ENCODE results near the gene AKT1. TPM values are rescaled to one million over a fixed set of nuclear protein-coding genes. Genes with fewer than 3 reads are reported as not detected.
A peak's percentile ranks its signal among the peaks of the same experiment; 100 is the strongest.
"Not testable (repeated sequence)": the region's sequence is repeated elsewhere in the genome, so short reads cannot be mapped to it uniquely, and the experiment has no call there.

AKT1 gene
- total RNA-seq, 1 experiment from 2014 or later, result 123 TPM

GRCh38 chr14:104731320-104732294 is 63.9 kb downstream of the AKT1 start:
- ChIA-PET CTCF (no interaction called here), POLR2A (ENCODE audit: low non-redundant PET) (no interaction called here)
- Histone ChIP-seq H3K4me3 (ENCODE audit: low read depth, low read length, poor library complexity, severe bottlenecking) (no peak overlapping the region), H3K27me3 (replicated peaks; ENCODE audit: insufficient read depth, low read depth, low read length, poor library complexity) (no peaks in the 10 kb centered on the region), H3K9me3 (ENCODE audit: low read depth, low read length, poor library complexity, severe bottlenecking) (no peaks in the 10 kb centered on the region), H3K27ac (ENCODE audit: low read depth, low read length, poor library complexity, severe bottlenecking) (no peak overlapping the region), H3K4me1 (ENCODE audit: insufficient read depth, low read length, poor library complexity, severe bottlenecking) (no peaks in the 10 kb centered on the region), H3K36me3 (ENCODE audit: insufficient read depth, low read length, poor library complexity, severe bottlenecking) (no peaks in the 10 kb centered on the region)
- DNase-seq (ENCODE audit: low spot score), result no peak
- TF ChIP-seq CTCF (conservative IDR thresholded peaks at IDR 0.05; ENCODE audit: low read depth, low read length) (peak; percentile 48), EZH2 (IDR thresholded peaks at IDR 0.05; ENCODE audit: borderline replicate concordance, low read depth, low read length, poor library complexity, severe bottlenecking) (no peak)
- no TSS peak for BruUV-seq (replicated peaks)
- intact Hi-C loops (cut with micrococcal nuclease; ENCODE audit: unreplicated experiment), result no loop called here

GRCh38 chr14:104730487-104730886 is 65.1 kb downstream of the AKT1 start:
- no peaks in the 10 kb centered on the region for H3K36me3 ChIP-seq (ENCODE audit: insufficient read depth, low read length, poor library complexity, severe bottlenecking)
- no peak overlapping the region for H3K4me3 ChIP-seq (ENCODE audit: low read depth, low read length, poor library complexity, severe bottlenecking)
- ChIA-PET CTCF (no interaction called here), POLR2A (ENCODE audit: low non-redundant PET) (no interaction called here)
- no peaks in the 10 kb centered on the region for H3K27me3 ChIP-seq (replicated peaks; ENCODE audit: insufficient read depth, low read depth, low read length, poor library complexity)
- BruUV-seq (replicated peaks), result no TSS peak
- DNase-seq (ENCODE audit: low spot score), result no peak
- H3K27ac ChIP-seq (ENCODE audit: low read depth, low read length, poor library complexity, severe bottlenecking), result no peak overlapping the region
- intact Hi-C loops (cut with micrococcal nuclease; ENCODE audit: unreplicated experiment), result no loop called here
- TF ChIP-seq EZH2 (IDR thresholded peaks at IDR 0.05; ENCODE audit: borderline replicate concordance, low read depth, low read length, poor library complexity, severe bottlenecking), result no peak
- TF ChIP-seq CTCF (conservative IDR thresholded peaks at IDR 0.05; ENCODE audit: low read depth, low read length), result no peak
- H3K9me3 ChIP-seq (ENCODE audit: low read depth, low read length, poor library complexity, severe bottlenecking), result no peaks in the 10 kb centered on the region
- no peaks in the 10 kb centered on the region for H3K4me1 ChIP-seq (ENCODE audit: insufficient read depth, low read length, poor library complexity, severe bottlenecking)

- no peaks in the 10 kb centered on the region for H3K27me3 ChIP-seq (replicated peaks; ENCODE audit: insufficient read depth, low read depth, low read length, poor library complexity)
- TF ChIP-seq EZH2 (IDR thresholded peaks at IDR 0.05; ENCODE audit: borderline replicate concordance, low read depth, low read length, poor library complexity, severe bottlenecking), result no peak
- TF ChIP-seq CTCF (conservative IDR thresholded peaks at IDR 0.05; ENCODE audit: low read depth, low read length), result no peak
- intact Hi-C loops (cut with micrococcal nuclease; ENCODE audit: unreplicated experiment), result no loop called here
- POLR2A ChIA-PET (ENCODE audit: low non-redundant PET), result no interaction called here
- H3K9me3 ChIP-seq (ENCODE audit: low read depth, low read length, poor library complexity, severe bottlenecking), result no peaks in the 10 kb centered on the region
- H3K27ac ChIP-seq (ENCODE audit: low read depth, low read length, poor library complexity, severe bottlenecking), result no peak overlapping the region
- CTCF ChIA-PET, result interaction anchor here (0.6 kb wide), 1 partner anchor 289 kb away, joined by 3 read pairs; no protein-coding TSS in a partner anchor
- no peak for DNase-seq (ENCODE audit: low spot score)
- H3K4me3 ChIP-seq (ENCODE audit: low read depth, low read length, poor library complexity, severe bottlenecking), result no peak overlapping the region
- BruUV-seq (replicated peaks), result no TSS peak
- peaks cover 5% of the 10 kb centered on the region for H3K4me1 ChIP-seq (ENCODE audit: insufficient read depth, low read length, poor library complexity, severe bottlenecking)
- no peaks in the 10 kb centered on the region for H3K36me3 ChIP-seq (ENCODE audit: insufficient read depth, low read length, poor library complexity, severe bottlenecking)
These were observed 65.7 kb downstream of the AKT1 start for GRCh38 chr14:104729835-104730181.

- CTCF ChIA-PET, result interaction anchor here (0.6 kb wide), 1 partner anchor 290 kb away, joined by 3 read pairs; no protein-coding TSS in a partner anchor
- POLR2A ChIA-PET (ENCODE audit: low non-redundant PET); H3K27me3 ChIP-seq (replicated peaks; ENCODE audit: insufficient read depth, low read depth, low read length, poor library complexity); H3K4me3 ChIP-seq (ENCODE audit: low read depth, low read length, poor library complexity, severe bottlenecking); intact Hi-C loops (cut with micrococcal nuclease; ENCODE audit: unreplicated experiment); H3K4me1 ChIP-seq (ENCODE audit: insufficient read depth, low read length, poor library complexity, severe bottlenecking); H3K9me3 ChIP-seq (ENCODE audit: low read depth, low read length, poor library complexity, severe bottlenecking); H3K36me3 ChIP-seq (ENCODE audit: insufficient read depth, low read length, poor library complexity, severe bottlenecking); H3K27ac ChIP-seq (ENCODE audit: low read depth, low read length, poor library complexity, severe bottlenecking); DNase-seq (ENCODE audit: low spot score); BruUV-seq (replicated peaks): not testable (repeated sequence)
These were observed 66.2 kb downstream of the AKT1 start for GRCh38 chr14:104729176-104729834.
